Measurements from ENCODE around the gene MYO10.
A peak's percentile ranks its signal among the peaks of the same experiment; 100 is the strongest.

MYO10 gene

DNA sequence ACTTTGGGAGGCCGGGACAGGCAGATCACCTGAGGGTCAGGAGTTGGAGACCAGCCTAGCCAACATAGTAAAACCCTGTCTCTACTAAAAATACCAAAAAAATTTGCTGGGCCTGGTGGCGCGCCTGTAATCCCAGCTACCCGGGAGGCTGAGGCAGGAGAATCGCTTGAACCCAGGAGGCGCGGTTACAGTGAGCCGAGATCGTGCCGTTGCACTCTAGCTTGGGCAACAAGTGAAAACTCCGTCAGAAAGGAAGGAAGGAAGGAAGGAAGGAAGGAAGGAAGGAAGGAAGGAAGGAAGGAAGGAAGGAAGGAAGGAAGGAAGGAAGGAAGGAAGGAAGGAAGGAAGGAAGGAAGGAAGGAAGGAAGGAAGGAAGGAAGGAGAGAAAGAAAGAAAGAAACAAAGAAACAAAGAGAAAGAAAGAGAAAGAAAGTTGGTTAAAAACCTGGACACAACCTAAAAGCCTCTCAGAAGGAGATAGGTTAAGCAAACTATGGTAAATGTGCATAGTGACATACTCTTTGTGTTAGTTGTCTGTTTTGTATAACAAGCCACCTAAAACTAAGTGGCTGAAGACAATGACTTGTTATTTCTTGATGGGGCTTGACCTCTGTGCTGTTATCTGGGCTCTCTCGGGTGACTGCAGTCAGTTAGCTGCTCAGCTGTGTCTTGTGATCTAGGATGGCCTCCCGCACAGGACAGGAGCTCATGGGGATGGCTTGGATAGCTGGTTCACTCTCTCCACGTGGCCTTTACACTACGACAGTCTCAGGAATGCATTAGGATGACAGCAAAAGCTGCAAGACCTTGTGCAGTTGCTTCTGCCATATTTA is 8.0 kb upstream of the MYO10 start:
- DNase-seq, result no peak

DNA sequence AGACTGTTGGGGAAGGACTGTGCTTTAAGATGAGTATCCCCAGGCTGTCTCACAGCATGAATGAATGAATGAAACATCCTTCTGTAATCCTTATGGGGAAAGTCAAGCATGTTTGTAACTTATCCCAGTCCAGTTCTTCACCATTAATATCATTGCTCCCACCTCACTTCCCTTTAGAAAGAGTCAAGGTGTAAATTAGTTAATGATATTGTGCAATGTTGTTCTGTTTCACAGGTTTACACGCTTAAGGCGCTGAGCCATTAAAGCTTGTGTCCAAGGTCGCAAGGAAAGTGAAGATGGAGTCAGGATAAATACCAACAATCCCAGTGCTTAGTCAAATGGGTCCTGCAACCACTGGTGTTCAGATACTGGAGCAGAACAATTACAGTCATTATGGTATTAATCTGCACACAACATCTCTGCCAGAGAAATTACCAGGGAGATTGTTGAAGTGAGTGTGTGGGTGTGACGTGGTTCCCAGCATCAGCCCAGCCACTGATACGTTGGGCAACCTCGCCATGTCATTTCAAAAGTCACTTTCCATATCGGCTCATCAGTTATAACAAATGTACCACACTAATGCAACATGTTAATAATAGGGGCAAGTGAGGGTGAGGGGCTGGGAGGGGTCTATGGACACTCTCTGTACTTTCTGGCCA is 1.5 kb upstream of the MYO10 start:
- DNase-seq, result peak in 1 of 3 experiments; percentile 50

DNA sequence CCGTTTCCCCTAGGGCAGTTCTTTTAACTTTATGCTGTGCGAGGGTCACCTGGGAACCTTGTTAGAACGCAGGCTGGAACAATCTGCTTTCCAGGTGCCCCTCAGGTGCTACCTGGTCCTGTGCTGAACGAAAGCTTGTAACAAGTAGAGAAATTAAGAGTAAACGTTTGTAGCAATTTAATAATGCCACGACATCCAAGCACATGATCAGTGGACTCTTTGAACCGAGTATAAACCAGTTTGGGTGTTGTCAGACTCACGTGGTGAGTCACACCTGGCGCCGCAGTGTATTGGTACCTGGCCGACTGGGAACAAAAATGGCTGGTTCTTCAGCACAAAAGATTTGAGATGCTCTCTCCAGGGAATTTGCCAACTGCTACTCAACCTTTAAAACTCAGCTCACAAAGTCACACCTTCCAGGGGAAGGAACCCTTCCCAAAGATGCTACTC is 926 bp upstream of the MYO10 start:
- peak; percentile 52 to 81 (median 71) for DNase-seq

DNA sequence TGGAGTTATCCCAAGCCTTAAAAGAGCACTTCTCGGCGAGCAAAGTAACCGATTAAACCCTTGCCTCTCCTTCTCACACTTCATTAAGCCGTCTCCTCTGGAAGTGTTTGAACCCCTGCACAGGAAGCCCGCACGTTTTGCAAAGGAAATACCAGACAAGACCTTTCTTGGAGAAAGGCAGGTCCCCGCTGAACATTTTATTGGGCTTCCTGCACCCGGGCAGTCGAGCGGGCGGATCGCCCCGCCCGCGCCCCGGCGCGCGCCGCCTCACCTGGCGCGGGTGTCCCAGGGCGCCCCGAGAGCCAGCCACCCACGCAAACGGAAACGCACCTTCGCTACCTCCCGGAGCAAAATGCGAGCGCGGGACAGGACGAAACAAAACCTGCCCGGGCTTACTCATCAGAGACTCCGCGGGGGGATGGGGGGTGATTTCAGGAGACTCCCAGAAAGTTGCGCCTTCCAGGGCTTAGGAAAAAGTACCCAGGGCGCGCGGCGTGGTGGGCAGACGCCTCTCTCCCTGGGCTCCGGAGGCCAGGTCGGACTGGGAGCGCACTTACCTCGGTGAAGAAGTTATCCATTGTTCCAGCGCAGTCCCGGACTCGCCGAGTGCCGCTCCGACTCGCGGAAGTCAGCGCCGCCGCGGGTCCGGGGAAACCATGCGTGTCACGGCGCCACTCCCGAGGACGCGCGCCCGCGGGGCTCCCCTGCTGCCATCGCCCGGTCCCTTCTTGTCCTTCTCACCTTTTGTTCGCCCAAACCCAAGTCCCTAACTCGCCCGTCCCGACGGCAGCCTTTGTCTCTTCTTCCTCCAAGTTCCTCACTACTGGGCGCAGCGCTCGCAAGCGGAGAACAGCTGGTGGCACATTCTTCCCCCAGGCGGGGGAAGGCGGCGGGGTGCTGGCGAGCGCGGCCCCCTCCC is 598 bp downstream of the MYO10 start:
- DNase-seq, result peak; percentile 69 to 92 (median 92)

DNA sequence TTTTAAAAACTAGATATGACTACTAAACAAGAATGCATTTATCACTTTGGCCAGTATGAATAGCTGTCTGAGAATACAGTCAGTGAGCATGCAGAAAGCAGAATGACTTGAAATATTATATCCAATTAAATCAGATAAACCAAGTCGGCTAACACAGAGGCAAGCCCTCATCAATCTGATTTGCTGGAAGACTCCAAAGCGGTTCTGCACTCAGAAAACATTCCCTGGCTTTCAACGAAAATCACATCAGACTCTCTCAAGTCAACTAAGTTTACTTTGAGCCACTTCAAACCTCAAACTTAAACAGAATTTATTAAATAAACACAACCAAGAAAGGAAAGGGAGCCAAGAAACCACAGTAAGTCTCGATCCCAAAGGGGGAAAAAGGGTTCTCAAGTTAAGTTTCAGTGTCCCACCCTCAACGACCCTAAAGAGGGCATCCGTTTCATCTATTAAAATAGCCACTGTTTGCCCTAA is 1.4 kb downstream of the MYO10 start:
- DNase-seq, result no peak

DNA sequence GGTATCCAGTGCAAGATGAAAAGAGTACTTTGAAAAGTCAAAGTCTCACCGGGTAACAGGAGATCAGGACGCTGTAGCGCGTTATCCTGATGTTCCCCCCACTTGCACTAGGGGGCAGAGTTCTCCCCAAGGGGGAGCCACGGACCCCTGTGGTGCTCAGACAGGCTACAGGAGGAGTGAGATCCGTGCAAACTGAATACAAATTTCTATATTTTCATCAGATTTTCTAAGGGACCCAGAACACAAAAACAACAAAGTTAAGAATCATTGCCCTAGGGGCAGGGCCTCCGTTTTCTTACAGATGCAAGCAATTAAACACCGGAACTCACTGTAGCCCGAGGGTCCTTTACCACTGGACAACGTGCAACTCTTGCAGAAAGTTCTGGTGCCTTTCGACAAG is 2.0 kb downstream of the MYO10 start:
- DNase-seq, result peak; percentile 12 to 53 (median 28)

DNA sequence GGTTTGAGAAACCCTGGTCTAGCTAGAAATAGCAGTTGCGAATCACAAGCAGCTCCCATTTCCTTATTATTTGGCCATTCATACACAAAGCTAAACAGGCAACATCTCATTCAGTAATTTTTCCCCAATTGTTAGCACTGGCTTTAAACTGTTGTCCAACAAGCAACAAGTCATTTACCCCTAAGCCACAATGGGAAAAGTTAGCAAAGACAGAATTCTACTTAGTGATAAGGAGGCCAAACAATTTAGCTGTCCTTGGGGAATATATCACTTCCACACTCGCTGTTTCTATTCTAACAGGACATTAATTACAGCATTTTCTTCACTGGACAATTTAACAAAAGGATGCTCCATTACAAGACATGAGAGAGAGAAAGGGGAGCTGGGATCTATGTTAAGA is 2.8 kb downstream of the MYO10 start:
- no peak for DNase-seq

DNA sequence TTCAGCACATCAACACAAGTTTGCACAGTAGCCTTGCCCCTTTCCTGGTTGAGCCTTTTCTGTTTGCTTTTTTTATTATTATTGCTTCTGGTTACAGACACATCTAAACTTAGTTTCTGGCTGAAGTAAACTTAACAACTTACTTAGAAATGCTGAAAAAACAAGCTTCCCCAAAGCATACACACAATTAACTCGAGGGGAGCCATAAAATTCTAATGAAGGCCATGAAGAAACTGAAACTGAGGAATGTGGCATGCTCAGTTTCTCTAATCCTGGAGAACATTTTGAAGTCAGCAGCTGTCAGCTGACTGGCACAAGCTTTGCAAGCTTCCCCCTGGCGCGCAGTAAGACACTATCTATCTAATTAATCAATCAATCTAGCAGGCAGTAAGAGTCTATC is 3.7 kb downstream of the MYO10 start:
- DNase-seq, result no peak

DNA sequence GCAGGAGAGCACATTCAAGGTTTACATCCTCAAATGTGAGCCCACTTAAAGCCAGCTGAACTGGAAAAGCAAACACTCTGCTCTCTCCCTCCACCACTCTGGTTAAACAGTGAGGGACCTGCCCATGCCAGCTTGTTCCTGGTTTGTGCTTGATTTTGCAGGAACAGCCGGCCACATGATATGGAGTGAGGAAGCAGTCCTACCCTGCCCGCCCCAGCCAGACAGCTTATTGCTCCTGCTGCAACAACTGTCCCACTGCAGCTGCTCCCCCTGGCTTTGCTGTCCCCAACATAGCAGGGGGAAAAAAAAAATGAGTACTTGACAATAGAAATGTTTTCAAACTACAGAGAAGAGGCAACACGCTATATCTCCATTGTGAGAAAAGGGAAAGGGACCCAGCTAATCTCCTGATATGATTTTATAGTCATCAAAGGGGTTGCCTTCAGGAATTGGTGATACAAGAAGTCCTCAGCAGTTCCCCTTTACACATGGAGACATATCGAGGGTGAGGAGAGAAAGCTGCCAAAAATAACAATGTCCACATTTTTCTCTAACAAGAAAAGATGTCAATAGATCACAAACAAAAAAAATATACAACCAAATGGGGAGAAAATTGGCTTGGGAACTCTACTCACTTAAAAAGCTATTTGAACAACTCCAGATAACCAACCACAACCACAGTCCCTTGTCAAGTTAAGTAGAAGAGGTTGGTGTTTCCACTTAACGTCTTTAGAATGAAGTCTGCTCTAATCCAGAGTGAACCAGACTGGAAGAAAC is 4.6 kb downstream of the MYO10 start:
- DNase-seq, result peak; percentile 54 to 90 (median 80)

DNA sequence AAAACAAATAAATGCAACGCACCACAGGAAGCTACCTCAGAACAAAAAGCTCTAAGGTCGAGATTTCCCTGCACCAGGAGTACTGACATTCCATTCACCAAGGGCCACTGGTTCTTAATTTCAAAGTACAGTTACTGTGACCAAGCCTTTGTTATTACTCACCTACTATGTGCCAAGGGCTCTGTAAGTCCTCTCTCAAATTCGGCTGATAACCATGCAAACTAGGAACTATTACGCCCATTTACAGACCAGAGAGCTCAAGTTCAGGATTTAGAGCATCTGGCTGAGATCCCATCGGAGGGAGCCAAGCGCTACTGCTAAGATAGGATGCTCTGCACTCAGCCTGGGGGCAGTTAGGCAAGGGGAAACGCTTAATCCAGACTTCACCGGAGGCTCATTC is 5.6 kb downstream of the MYO10 start:
- no peak for DNase-seq

DNA sequence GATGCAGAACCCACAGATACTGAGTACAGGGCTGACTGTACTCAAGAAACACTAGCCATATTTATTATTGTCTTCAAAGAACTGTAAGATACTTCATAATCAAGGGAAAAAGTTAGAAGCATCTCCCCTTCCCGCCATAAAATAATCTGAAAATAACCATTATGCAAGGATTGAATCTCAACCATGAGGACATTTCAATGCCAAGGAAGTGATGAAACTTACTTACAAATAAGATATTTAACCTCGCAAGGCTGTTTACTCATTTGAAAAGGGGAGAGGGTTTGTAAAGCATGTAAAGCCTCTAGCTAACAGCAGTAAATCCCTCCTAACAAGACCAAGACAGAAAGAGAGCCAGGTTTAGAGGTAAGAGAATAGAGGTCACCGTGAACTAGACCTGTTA is 6.3 kb downstream of the MYO10 start:
- DNase-seq, result no peak

DNA sequence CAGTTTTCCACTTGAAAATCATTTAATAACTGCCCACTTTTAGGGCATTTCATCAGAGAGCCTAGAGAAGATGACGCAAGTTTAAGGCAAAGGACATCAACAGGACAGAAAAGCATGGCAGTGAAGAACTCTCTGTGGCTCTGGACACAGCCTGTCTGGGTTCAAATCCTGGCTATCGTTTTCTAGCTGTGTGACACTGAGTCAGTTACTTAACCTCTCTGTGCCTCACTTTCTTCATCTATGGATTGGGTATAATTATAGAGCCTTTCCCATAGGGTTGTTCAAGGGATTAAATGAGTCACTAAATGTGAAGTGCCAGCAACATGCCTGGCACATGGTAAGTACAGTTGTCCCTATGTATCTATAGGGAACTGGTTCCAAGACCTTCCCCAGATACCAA is 6.7 kb downstream of the MYO10 start:
- no peak for DNase-seq

DNA sequence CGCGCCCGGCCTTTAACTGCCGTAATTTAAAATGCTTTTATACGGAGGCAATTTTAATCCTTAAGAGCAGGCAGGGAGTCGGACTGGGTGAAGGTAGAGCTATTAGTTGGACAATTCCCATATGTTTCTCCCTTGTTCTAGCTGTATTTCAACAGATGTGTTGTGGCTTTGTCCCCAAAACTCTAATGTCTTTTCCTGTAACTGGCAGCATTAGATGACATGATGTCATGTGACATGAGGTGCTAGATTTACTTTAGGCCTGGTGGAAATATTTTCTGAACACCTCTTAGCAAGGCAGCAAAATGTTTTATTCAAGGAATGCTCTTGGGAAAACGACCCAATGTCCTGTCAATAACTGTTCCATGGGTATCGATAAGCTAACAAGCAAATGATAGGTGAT is 8.5 kb downstream of the MYO10 start:
- DNase-seq, result no peak

DNA sequence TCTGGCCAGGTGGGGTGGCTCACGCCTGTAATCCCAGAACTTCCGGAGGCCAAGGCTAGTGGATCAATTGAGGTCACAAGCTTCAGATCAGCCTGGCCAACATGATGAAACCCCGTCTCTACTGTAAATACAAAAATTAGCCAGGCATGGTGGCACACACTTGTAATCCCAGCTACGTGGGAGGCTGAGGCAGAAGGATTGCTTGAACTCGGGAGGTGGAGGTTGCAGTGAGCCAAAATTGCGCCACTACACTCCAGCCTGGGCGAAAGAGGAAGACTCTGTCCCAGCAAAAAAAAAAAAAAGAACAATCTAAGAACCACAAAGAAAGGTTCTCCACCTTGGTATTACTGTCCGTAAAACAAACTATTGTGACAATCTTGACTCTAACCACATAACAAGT is 9.7 kb downstream of the MYO10 start:
- no peak for DNase-seq

DNA sequence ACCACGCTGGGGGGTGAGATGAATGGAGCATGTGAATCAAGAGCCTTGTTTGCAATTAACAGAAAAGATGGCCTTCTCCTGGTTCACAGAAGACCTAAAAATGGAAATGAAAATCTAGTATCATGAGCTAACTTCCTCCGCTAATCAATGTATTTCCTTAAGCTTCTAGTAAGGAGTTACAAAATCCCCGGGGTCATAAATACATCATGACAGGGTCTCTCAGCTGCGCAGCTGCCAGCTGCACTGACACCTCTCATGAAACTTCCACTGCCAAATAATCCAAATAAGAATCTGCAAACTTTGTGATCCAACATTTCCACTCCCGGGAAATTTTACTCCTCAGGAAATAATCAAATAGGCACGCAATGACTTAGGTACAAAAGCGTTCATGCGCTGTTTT is 11.9 kb downstream of the MYO10 start:
- no peak for DNase-seq

DNA sequence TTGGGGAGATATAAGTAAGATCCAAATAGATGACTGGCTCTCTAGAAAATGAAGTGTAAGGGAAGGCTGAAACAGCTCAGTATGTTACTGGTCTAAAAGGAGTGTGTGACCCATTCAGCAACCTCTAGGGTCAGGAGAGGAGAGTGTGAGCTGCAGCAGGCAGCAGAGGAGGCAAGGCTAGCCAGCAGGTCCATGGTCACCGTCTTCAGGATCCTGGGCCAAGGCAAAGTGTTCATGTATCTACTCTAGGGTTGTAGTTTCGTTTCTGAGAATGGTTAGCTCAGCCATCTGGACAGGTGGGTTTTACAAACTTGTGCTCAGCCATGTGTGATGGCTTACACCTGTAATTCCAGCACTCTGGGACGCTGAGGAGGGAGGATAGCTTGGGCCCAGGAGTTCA is 13.7 kb downstream of the MYO10 start:
- DNase-seq, result no peak

DNA sequence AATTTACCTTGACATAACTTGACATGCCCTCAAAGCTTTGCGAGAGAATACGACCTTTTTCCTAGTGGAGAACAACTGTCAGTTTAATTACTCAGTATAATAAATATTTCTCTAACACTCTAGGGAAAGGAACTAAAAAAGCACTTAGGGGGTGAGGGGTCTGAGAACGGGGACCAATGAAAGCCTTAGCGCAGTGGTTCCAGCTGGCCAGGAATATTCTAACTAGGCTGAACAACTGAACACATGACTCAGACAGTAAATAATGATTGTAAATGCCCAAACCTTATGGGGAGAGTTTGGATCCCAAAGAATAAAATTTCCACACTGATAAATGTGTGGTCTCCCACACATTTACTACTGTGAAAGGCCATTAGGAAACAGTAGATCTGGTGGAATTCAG is 14.9 kb downstream of the MYO10 start:
- DNase-seq, result no peak

DNA sequence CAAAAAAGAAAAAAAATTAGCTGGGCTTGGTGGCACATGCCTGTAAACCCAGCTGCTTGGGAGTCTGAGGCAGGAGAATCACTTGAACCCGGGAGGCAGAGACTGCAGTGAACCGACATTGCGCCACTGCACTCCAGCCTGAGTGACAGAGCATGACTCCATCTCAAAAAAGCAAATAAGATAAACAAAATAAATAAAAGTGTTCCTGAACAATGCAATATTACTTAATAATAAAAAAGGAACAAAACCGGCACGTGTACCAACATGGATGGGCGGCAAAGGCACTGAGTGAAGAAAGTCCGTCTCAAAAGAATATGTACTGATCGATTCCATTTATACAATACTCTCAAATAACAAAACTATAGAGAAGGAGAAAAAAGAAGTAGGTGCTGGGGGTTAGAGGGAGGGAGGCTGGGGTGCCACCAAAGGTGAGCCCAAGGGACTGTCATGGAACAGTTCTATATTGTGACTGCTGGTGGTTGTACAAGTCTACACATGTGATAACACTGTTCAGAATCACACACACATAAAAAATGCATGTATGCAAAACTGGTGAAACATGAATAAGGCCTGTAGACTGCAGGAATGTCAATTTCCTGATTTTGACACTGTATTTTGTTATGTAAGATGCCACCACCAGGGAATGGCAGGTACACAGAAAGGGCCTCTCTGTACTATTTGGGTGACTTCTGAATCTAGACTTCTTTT is 15.8 kb downstream of the MYO10 start:
- DNase-seq, result no peak

DNA sequence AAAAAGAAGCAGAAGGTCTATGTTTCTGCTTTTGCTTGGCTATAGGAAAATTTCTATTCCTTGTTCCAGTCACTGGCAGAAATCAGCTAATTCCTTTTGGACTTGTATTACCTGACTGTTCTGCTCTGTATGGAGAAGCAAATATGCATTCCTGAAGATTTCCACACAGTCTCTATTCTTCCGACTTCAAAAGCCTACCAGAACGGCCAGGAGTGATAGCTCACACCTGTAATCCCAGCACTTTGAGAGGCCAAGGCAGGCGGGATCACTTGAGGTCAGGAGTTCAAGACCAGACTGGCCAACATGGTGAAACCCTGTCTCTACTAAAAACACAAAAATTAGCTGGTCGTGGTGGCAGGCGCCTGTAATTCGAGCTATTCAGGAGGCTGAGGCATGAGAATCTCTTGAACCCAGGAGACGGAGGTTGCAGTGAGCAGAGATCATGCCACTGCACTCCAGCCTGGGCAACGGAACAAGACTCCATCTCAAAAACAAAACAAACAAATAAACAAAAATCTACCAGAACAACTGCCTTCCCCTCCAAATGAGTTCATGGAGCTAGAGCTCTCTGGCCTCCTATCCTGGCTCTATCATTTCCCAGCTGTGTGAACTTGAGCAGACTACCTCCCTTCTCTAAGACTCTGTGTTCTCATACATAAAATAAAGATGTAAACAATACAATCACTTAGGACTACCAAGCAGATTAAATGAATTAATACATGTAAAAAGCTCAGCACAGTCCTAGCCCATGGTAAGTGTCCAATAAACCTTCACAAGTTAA is 17.0 kb downstream of the MYO10 start:
- DNase-seq, result no peak

DNA sequence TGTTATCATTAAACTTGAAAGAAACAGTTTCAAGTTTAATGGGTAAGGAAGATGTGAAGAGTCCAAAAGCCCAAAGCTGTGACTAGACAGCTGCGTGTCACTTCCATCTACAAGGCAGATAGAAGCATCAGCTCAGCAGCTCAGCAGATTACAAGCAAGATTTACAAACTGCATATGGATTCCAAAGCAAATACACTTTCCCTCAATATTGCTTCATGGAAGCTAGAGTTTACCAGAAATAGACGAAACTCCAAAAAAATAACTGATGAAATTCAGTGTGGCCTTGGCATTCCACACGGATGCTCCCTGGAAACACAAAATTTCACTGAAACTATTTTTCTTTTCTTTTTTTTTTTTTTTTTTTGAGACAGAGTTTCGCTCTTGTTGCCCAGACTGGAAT is 17.9 kb downstream of the MYO10 start:
- DNase-seq, result no peak
